GM18520 (cell line): ENCODE data around the gene MGMT.

ENCODE experiments used
- ATAC-seq: cut with Tn5 transposase; IDR thresholded peaks from one replicate; pipeline ENCODE4 v1.9.1; 2021; ENCODE audit not compliant: unreplicated experiment

MGMT gene

GRCh38 chr10:129704786-129705525 lies 237.9 kb downstream of the MGMT start:
- no peak for ATAC-seq

- no peak for ATAC-seq
Observed at GRCh38 chr10:129705676-129706075, 238.6 kb downstream of the MGMT start.

GRCh38 chr10:129706081-129706480 lies 239.0 kb downstream of the MGMT start:
- ATAC-seq, result no peak

GRCh38 chr10:129706523-129706922 lies 239.5 kb downstream of the MGMT start:
- ATAC-seq, result no peak

- ATAC-seq, result no peak
Observed at GRCh38 chr10:129707406-129708388, 240.7 kb downstream of the MGMT start.

- no peak for ATAC-seq
Observed at GRCh38 chr10:129709101-129709500, 242.1 kb downstream of the MGMT start.

- no peak for ATAC-seq
Observed at GRCh38 chr10:129709627-129710509, 242.8 kb downstream of the MGMT start.

- no peak for ATAC-seq
Observed at GRCh38 chr10:129710510-129710847, 243.4 kb downstream of the MGMT start.

- ATAC-seq, result no peak
Observed at GRCh38 chr10:129711291-129711690, 244.2 kb downstream of the MGMT start.

GRCh38 chr10:129712000-129712399 lies 245.0 kb downstream of the MGMT start:
- ATAC-seq, result no peak

GRCh38 chr10:129713659-129714265 lies 246.7 kb downstream of the MGMT start:
- ATAC-seq, result no peak

- no peak for ATAC-seq
Observed at GRCh38 chr10:129715805-129716204, 248.8 kb downstream of the MGMT start.

- no peak for ATAC-seq
Observed at GRCh38 chr10:129716211-129716681, 249.2 kb downstream of the MGMT start.

GRCh38 chr10:129716881-129717280 lies 249.8 kb downstream of the MGMT start:
- ATAC-seq, result no peak

- no peak for ATAC-seq
Observed at GRCh38 chr10:129717816-129718547, 250.9 kb downstream of the MGMT start.

GRCh38 chr10:129718548-129719414 lies 251.7 kb downstream of the MGMT start:
- no peak for ATAC-seq

GRCh38 chr10:129719415-129719739 lies 252.3 kb downstream of the MGMT start:
- no peak for ATAC-seq

- ATAC-seq, result no peak
Observed at GRCh38 chr10:129719889-129720590, 253.0 kb downstream of the MGMT start.
